GM20000 (cell line): Measurements from ENCODE around the gene NPSR1.
A peak's percentile ranks its signal among the peaks of the same experiment; 100 is the strongest.

ENCODE experiments used
- DNase-seq: peaks from one replicate; pipeline ENCODE4 v3.0.0; 2012; ENCODE audit warnings: low spot score
- CTCF ChIP-seq: IDR thresholded peaks from 2 replicates; pipeline ENCODE4 v1.5.1; 2012; ENCODE audit warnings: mild to moderate bottlenecking, control low read depth; ENCODE audit errors: extremely low read depth, missing control alignments

The NPSR1 gene

DNA sequence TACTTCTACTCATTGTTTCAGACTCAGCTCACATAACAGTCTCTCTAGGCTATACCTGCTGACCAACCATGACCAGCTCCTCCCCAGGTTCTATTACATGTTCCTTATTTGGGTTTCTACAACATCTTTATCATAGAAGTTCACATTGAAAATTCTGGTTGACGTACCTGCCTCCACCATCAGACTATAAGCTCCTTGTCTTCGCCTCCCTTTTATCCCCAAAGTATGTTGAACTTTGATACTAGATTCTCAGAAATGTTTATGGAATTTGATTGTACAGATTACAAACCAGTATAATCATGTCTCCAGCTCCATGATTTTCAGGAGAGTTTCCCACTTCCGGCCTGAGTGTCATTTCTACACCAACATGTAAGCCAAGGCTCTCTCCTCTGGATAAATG, 15.0 kb downstream of the NPSR1 start:
- TF ChIP-seq CTCF = no peak
- DNase-seq = no peak

DNA sequence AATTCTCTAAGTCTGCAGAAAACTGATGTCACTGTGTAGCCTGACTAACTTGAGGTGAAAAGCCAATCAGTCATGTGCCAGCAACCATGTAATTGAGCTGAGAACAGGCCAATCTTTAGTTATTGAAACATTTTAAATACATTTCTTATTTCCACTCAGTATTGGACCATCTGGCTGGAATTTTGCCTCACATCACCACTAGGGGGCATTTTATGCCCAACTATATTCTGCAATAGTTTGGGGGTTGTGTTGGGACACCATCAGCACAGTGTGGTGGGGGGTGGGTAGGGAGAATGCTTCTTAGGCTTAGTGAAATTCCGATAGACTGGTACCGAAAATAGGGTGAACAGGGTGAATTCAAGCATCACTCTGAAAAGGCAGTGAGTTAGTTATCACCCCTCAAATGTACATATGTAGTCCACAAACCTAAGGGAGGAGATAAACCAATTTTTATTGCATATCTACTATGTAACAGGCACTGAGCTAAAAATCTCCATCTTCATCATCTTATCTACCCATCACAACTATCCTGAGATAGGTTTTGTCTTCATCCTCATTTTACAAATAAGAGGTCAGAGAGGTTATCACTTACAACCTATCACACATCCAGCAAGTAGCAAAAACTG, 17.8 kb downstream of the NPSR1 start:
- peak; percentile 42 for TF ChIP-seq CTCF
- peak; percentile 32 for DNase-seq

GRCh38 chr7:34677491-34677890, 19.5 kb downstream of the NPSR1 start:
- DNase-seq = no peak
- no peak for TF ChIP-seq CTCF

DNA sequence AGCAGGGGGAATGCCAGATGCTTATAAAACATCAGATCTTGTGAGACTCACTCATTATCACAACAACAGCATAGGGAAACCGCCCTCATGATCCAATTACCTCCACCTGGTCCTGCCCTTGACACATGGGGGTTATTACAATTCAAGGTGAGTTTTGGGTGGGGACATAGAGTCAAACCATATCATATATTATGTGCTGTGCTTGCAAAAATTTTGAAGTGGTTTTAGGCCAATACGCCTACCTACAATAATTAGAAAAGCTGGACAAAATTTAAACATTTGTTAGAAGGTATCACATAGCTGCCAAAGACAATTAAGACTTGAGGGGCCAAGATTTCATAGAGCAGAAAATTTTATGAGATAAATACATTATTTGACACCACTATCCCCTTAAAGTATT, 29.5 kb downstream of the NPSR1 start:
- no peak for TF ChIP-seq CTCF
- no peak for DNase-seq

DNA sequence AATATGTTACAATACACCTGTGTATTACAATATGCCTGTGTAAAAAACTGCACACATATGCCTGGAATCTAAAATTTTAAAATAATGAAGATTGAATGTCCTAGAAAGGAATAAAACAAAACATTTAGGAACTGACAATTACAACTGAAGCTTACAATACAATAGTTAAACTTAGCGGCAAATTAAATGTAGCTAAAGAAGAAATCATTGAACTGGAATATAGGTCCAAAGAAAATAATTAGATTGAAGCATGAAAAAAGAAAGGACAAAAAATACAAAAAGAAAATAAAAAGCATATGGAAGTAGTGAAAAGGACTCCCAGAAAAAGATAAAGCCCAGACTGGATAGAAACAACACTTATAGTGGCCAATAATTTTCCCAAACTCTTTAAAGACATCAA, 38.4 kb downstream of the NPSR1 start:
- no peak for TF ChIP-seq CTCF

GRCh38 chr7:34709771-34710170, 51.8 kb downstream of the NPSR1 start:
- no peak for DNase-seq
- no peak for TF ChIP-seq CTCF

More for the DNA sequence above, 38.4 kb downstream of the NPSR1 start:
- DNase-seq = no peak

DNA sequence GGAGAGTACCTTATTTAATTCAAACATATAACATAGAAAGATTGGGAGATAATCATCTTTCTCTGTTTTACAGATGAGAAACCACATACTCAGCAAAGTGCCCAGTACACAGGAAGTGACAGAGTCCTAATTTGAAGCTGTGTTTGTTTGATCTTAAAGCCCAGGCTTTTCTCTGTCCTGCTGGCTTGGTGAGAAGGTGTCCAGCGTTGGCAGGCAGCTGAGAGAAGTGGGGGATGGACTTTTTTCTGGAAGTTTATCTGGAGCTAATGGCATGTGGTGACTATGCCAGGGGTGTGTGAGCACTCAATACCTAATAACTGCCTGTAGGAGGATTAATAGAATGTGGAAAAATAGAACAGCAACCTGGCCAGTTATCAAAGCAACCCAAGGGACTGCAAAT, 60.8 kb downstream of the NPSR1 start:
- no peak for DNase-seq
- no peak for TF ChIP-seq CTCF

DNA sequence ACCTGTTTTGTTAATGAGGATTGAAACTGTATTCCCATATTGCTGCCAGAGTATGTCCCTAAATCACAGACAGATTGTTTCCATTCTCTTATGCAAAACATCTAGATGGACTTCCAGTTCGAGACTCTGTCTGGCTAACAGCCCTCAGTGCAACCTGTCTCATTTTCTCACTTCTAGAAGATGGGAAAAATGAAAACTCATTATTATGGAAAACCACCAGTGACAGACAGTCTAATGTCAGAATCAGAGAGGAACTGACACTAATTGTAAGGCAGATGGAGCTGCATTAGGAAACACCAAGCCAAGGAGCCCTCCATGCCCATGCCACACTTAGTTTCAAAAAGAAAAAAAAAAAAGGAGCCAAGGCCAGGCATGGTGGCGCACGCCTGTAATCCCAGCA, 61.6 kb downstream of the NPSR1 start:
- no peak for TF ChIP-seq CTCF
- no peak for DNase-seq
